ENCODE measurements around the gene B3GALT2. TPM values are rescaled to one million over a fixed set of nuclear protein-coding genes. Genes with fewer than 3 reads are reported as not detected.

The B3GALT2 gene
- total and polyA plus RNA-seq, 10 of the 15 experiments (the other 5 are each of a cell fraction or from before 2014, with no cell fraction given) = 0.10 to 0.25 (median 0.14) TPM; not detected in 7

GRCh38 chr1:193141804-193142203 is 44.6 kb downstream of the B3GALT2 start:
- peaks cover 6 to 17% of the 10 kb centered on the region in 2 experiments for H3K36me3 ChIP-seq (ENCODE audit: control insufficient read depth in 2 of 2, insufficient read depth in 2 of 2, low read length in 1 of 2)
- CTCF ChIA-PET = interaction anchor here (1.3 to 2.7 kb wide), 3 partner anchors 19 to 113 kb away, joined by 3 to 11 read pairs (median 3); no protein-coding TSS in a partner anchor

More at GRCh38 chr1:193141804-193142203, 44.6 kb downstream of the B3GALT2 start:
- FAIRE-seq (no peak), ATAC-seq (no peak), DNase-seq (ENCODE audit: low read depth, low spot score) (no peak)
- in situ Hi-C loops (cut with MboI) = no loop called here
- H3K79me2 ChIP-seq (ENCODE audit: control insufficient read depth, insufficient read depth, low read length) = no peaks in the 10 kb centered on the region; the same call in 1 of the 2 replicates
- H3K27ac ChIP-seq (ENCODE audit: control insufficient read depth, insufficient read depth) = no peak overlapping the region
- 66% methylated on average over 3 of the region's 3 CpGs for WGBS (ENCODE audit: insufficient coverage, insufficient replicate concordance, low lambda C conversion rate, missing lambda C conversion rate)
- RAD21 ChIA-PET (ENCODE audit: unreplicated experiment) = no interaction called here
- no peaks in the 10 kb centered on the region for H4K20me1 ChIP-seq (ENCODE audit: control insufficient read depth, insufficient read depth)
- H3K4me1 ChIP-seq (ENCODE audit: control insufficient read depth, insufficient read depth, low read length) = no peaks in the 10 kb centered on the region
- no peak overlapping the region for H3K4me2 ChIP-seq (ENCODE audit: control insufficient read depth, insufficient read depth)
- H3K9me3 ChIP-seq (replicated peaks; ENCODE audit: control insufficient read depth, insufficient read depth, low read length) = no peaks in the 10 kb centered on the region
- SMC1A ChIA-PET (ENCODE audit: uncharacterized antibody, unreplicated experiment) = interaction anchor here (1.0 kb wide), 1 partner anchor 18 kb away, joined by 3 read pairs; no protein-coding TSS in a partner anchor
- POLR2A ChIA-PET = interaction anchor here (1.3 kb wide), 1 partner anchor 11 kb away, joined by 3 read pairs; no protein-coding TSS in a partner anchor
- no peak overlapping the region for H3K9ac ChIP-seq (ENCODE audit: control insufficient read depth, insufficient read depth, low read length)
- TF ChIP-seq WRNIP1 (IDR thresholded peaks at IDR 0.05; ENCODE audit: borderline replicate concordance, low read depth, low read length) (no peak), BACH1 (IDR thresholded peaks at IDR 0.05; ENCODE audit: borderline replicate concordance) (no peak), MEF2A (IDR thresholded peaks at IDR 0.05; ENCODE audit: insufficient read depth, low read depth, low read length) (no peak), POLR2AphosphoS2 (IDR thresholded peaks at IDR 0.05; ENCODE audit: low read depth, low read length) (no peak), NR2C1 (IDR thresholded peaks at IDR 0.05) (no peak), RAD51 (IDR thresholded peaks at IDR 0.05) (no peak), HCFC1 (IDR thresholded peaks at IDR 0.05; ENCODE audit: low read length) (no peak), ZNF622 (IDR thresholded peaks at IDR 0.05) (no peak), SUZ12 (IDR thresholded peaks at IDR 0.05; ENCODE audit: unreplicated experiment) (no peak), ASH2L (IDR thresholded peaks at IDR 0.05; ENCODE audit: borderline replicate concordance, low read depth) (no peak), EP300 (IDR thresholded peaks at IDR 0.05; ENCODE audit: borderline replicate concordance in 1 of 2, control insufficient read depth in 1 of 2, low read depth in 2 of 2, low read length in 2 of 2) (no peak), MTA3 (IDR thresholded peaks at IDR 0.05; ENCODE audit: borderline replicate concordance, low read length) (no peak), FOXM1 (IDR thresholded peaks at IDR 0.05; ENCODE audit: low read depth, low read length) (no peak), IKZF2 (IDR thresholded peaks at IDR 0.05) (no peak)
- TF ChIP-seq, protein P1, sequence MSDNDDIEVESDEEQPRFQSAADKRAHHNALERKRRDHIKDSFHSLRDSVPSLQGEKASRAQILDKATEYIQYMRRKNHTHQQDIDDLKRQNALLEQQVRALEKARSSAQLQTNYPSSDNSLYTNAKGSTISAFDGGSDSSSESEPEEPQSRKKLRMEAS (IDR thresholded peaks at IDR 0.05; ENCODE audit: low read depth, low read length) = no peak
- TF ChIP-seq, protein P2, sequence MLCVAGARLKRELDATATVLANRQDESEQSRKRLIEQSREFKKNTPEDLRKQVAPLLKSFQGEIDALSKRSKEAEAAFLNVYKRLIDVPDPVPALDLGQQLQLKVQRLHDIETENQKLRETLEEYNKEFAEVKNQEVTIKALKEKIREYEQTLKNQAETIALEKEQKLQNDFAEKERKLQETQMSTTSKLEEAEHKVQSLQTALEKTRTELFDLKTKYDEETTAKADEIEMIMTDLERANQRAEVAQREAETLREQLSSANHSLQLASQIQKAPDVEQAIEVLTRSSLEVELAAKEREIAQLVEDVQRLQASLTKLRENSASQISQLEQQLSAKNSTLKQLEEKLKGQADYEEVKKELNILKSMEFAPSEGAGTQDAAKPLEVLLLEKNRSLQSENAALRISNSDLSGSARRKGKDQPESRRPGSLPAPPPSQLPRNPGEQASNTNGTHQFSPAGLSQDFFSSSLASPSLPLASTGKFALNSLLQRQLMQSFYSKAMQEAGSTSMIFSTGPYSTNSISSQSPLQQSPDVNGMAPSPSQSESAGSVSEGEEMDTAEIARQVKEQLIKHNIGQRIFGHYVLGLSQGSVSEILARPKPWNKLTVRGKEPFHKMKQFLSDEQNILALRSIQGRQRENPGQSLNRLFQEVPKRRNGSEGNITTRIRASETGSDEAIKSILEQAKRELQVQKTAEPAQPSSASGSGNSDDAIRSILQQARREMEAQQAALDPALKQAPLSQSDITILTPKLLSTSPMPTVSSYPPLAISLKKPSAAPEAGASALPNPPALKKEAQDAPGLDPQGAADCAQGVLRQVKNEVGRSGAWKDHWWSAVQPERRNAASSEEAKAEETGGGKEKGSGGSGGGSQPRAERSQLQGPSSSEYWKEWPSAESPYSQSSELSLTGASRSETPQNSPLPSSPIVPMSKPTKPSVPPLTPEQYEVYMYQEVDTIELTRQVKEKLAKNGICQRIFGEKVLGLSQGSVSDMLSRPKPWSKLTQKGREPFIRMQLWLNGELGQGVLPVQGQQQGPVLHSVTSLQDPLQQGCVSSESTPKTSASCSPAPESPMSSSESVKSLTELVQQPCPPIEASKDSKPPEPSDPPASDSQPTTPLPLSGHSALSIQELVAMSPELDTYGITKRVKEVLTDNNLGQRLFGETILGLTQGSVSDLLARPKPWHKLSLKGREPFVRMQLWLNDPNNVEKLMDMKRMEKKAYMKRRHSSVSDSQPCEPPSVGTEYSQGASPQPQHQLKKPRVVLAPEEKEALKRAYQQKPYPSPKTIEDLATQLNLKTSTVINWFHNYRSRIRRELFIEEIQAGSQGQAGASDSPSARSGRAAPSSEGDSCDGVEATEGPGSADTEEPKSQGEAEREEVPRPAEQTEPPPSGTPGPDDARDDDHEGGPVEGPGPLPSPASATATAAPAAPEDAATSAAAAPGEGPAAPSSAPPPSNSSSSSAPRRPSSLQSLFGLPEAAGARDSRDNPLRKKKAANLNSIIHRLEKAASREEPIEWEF (IDR thresholded peaks at IDR 0.05; ENCODE audit: insufficient replicate concordance, low read depth, low read length) = no peak
- no peaks in the 10 kb centered on the region for H3K27me3 ChIP-seq (replicated peaks in 1 of 2; ENCODE audit: control insufficient read depth in 2 of 2, insufficient read depth in 2 of 2, low read length in 1 of 2)
- BruUV-seq (replicated peaks) = no TSS peak
- intact Hi-C loops (cut with micrococcal nuclease; ENCODE audit: unreplicated experiment) = no loop called here
- no peak overlapping the region for H3K4me3 ChIP-seq
- H2AFZ ChIP-seq (ENCODE audit: control insufficient read depth, low read depth, low read length) = no peak overlapping the region

Measured in GM12878 (cell line).